Stomach (tissue), 4 donors: ENCODE results near the gene ZNF598.

Experiments used
- POLR2A ChIP-seq, 4 donors: fragments of 450-650 bp; IDR thresholded peaks; one replicate each; pipeline ENCODE4 v1.6.1; 2016; ENCODE audit warnings: antibody characterized with exemption in 4 of 4, control low read depth in 2 of 4, mild to moderate bottlenecking in 1 of 4, moderate library complexity in 1 of 4
- TF ChIP-seq, protein P1 (sequence below), 7 experiments: fragments of 450-650 bp in 4 of 7; fragments of 200-600 bp in 3 of 7; sonication (generic) in 3 of 7; IDR thresholded peaks; one replicate each; pipeline ENCODE4 v1.5.1; 2016 to 2019; ENCODE audit warnings: antibody characterized with exemption in 7 of 7, control low read depth in 2 of 7, mild to moderate bottlenecking in 1 of 7

DNA sequence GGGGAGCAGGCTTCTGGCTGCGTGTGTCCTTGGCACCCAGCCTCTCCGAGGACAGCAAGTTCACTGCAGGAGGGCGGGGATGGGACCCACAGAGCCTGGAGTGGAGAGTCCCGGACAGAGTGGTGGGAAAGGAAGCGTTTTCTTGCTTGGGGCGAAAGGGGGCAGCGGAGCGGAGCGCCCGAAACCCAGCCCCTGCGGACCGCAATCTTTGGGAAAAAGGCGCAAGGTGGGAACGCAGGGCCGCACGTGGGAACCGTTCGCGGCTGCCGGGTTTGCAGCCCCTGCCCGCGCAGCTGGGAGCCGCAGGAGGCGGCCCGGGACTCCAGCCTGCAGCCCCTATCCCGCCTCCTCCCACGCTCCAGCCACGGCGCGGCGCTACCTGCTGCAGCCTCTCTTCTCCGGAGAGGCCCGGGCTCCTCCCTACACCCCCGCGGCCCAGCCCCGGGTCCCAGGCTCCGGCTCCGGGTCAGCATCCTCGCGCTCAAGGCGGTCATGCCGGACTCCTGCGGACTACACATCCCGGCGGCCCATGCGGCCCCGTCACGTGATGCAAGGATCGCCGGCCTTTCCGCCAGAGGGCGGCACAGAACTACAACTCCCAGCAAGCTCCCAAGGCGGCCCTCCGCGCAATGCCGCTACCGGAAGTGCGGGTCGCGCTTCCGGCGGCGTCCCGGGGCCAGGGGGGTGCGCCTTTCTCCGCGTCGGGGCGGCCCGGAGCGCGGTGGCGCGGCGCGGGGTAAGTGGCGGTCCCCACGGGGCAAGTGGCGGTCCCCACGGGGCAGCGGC lies 37.9 kb upstream of the ZNF598 start, which contains the start of the genes NTHL1 and TSC2:
- TF ChIP-seq, protein P1, sequence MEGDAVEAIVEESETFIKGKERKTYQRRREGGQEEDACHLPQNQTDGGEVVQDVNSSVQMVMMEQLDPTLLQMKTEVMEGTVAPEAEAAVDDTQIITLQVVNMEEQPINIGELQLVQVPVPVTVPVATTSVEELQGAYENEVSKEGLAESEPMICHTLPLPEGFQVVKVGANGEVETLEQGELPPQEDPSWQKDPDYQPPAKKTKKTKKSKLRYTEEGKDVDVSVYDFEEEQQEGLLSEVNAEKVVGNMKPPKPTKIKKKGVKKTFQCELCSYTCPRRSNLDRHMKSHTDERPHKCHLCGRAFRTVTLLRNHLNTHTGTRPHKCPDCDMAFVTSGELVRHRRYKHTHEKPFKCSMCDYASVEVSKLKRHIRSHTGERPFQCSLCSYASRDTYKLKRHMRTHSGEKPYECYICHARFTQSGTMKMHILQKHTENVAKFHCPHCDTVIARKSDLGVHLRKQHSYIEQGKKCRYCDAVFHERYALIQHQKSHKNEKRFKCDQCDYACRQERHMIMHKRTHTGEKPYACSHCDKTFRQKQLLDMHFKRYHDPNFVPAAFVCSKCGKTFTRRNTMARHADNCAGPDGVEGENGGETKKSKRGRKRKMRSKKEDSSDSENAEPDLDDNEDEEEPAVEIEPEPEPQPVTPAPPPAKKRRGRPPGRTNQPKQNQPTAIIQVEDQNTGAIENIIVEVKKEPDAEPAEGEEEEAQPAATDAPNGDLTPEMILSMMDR (IDR thresholded peaks at IDR 0.05), result peak in 5 of 7 experiments; percentile 8 to 70 (median 52)
- TF ChIP-seq POLR2A (IDR thresholded peaks at IDR 0.05), result no peak
